SH-SY5Y (cell line): ENCODE measurements around the gene ETV3.

Source experiments
- GATA2 ChIP-seq: IDR thresholded peaks from 2 replicates; pipeline ENCODE4 v1.6.1; 2011; ENCODE audit warnings: mild to moderate bottlenecking, low read depth, low read length
- GATA3 ChIP-seq: IDR thresholded peaks from 2 replicates; pipeline ENCODE4 v1.6.1; 2011; ENCODE audit warnings: low read depth, mild to moderate bottlenecking, low read length, moderate library complexity

GRCh38 chr1:157090771-157091170, 47.4 kb downstream of the ETV3 start:
- TF ChIP-seq GATA3 (no peak), GATA2 (no peak)
